HCT116 (cell line): ENCODE data around the gene CYB561A3.

Source experiments
- CTCF ChIP-seq, 3 experiments: fragments of 200-600 bp in 1 of 3; sonication (generic) in 1 of 3; IDR thresholded peaks in 2 of 3; conservative IDR thresholded peaks in 1 of 3; 2 replicates each; pipeline ENCODE4 v1.5.1; 2012 to 2017; ENCODE audit warnings: low read depth in 2 of 3, low read length in 2 of 3, antibody characterized with exemption in 1 of 3, borderline replicate concordance in 1 of 3, control low read depth in 1 of 3, mild to moderate bottlenecking in 1 of 3, mixed read lengths in 1 of 3, mixed run types in 1 of 3, moderate library complexity in 1 of 3; ENCODE audit not compliant: insufficient read depth in 1 of 3
- EZH2 ChIP-seq: fragments of 200-600 bp; sonication (generic); IDR thresholded peaks from 2 replicates; pipeline ENCODE4 v1.6.1; 2017; ENCODE audit warnings: antibody characterized with exemption, mixed run types
- EZH2phosphoT487 ChIP-seq: fragments of 200-600 bp; IDR thresholded peaks from 2 replicates; pipeline ENCODE4 v1.6.1; 2018; ENCODE audit warnings: antibody characterized with exemption, borderline replicate concordance
- POLR2A ChIP-seq: IDR thresholded peaks from 2 replicates; pipeline ENCODE4 v1.7.0; 2011; ENCODE audit warnings: borderline replicate concordance; ENCODE audit not compliant: insufficient read depth, insufficient read length; ENCODE audit errors: extremely low read depth
- POLR2AphosphoS5 ChIP-seq: IDR thresholded peaks from 2 replicates; pipeline ENCODE4 v1.6.1; 2011; ENCODE audit warnings: mild to moderate bottlenecking, low read depth, low read length, moderate library complexity
- RAD21 ChIP-seq: IDR thresholded peaks from 2 replicates; pipeline ENCODE4 v1.6.1; 2012; ENCODE audit warnings: low read depth, mild to moderate bottlenecking
- SP1 ChIP-seq: IDR thresholded peaks from 2 replicates; pipeline ENCODE4 v1.6.1; 2012; ENCODE audit warnings: low read depth
- YY1 ChIP-seq: IDR thresholded peaks from 2 replicates; pipeline ENCODE4 v1.6.1; 2011; ENCODE audit warnings: low read length, low read depth, moderate library complexity, mild to moderate bottlenecking; ENCODE audit not compliant: insufficient replicate concordance; ENCODE audit errors: extremely low read depth
- ZFX ChIP-seq: fragments of 450-650 bp; IDR thresholded peaks from 2 replicates; pipeline ENCODE4 v1.6.1; 2017
- ZNF274 ChIP-seq: fragments of 200-500 bp; sonication (Bioruptor generic); IDR thresholded peaks from 2 replicates; pipeline ENCODE4 v1.6.1; 2014; ENCODE audit warnings: mild to moderate bottlenecking, low read depth, low read length, inconsistent platforms

GRCh38 chr11:61309739-61310138 lies 51.9 kb downstream of the CYB561A3 start:
- TF ChIP-seq CTCF (IDR thresholded peaks at IDR 0.05 in 2 of 3, conservative IDR thresholded peaks at IDR 0.05 in 1 of 3; ENCODE audit: borderline replicate concordance in 1 of 3, insufficient read depth in 1 of 3, low read depth in 2 of 3, low read length in 2 of 3) (no peak), POLR2AphosphoS5 (no peak), RAD21 (no peak), ZNF274 (no peak), ZFX (no peak), SP1 (no peak), POLR2A (no peak), YY1 (no peak), EZH2 (no peak), EZH2phosphoT487 (no peak)
